Loucy (cell line): ENCODE measurements around the gene FNDC11.

ENCODE experiments used
- CTCF ChIP-seq: fragments of 200-600 bp; sonication (generic); conservative IDR thresholded peaks from 2 replicates; pipeline ENCODE4 v1.5.1; 2014; ENCODE audit warnings: mild to moderate bottlenecking, antibody characterized with exemption, low read length
- EZH2phosphoT487 ChIP-seq: fragments of 200-600 bp; IDR thresholded peaks from 2 replicates; pipeline ENCODE4 v1.6.1; 2018; ENCODE audit warnings: antibody characterized with exemption, mild to moderate bottlenecking, moderate library complexity, borderline replicate concordance

DNA sequence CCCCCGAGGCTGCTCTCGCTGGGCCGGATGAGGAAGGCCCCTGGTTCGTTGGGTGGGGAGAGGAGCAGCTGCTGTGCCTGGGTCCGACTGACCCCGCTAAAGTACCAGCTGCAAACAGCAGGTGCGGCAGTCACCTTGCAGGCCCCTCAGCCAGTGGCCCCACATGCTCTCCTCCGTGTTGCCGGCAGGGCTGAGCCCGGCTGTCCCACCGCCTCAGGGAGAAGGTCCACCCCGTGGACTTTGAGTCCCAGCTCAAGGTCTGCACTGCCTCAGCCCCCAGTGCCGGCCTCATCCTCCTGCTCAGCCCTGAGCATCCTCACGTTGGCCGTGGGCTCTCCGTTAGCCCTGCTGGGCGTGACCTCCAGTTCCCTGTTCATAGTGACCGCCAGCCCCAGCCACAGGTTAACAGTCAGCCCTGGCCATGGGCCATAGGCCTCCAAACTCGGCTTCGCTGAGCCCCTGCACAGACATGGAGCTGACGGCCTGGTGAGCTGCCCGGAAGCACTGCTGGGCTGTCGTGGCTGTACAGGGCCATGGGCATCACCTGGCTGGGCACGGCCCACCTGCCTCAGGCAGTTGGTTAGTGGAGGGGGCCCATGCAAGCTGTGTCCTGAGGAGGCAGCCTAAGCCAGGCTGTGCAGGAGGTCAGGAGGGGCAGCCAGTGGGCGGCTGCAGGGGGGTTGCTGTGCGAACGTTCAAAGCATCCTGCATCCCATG is 9.6 kb upstream of the FNDC11 start:
- no peak for TF ChIP-seq CTCF
- TF ChIP-seq EZH2phosphoT487: no peak
